Liver (tissue), 3 donors: ENCODE measurements around the gene LYVE1.

Experiments
- ATF3 ChIP-seq: IDR thresholded peaks from 2 replicates; pipeline ENCODE4 v1.6.1; 2016; ENCODE audit warnings: antibody characterized with exemption
- CTCF ChIP-seq: fragments of 150-350 bp; IDR thresholded peaks from 2 replicates; pipeline ENCODE4 v1.5.1; 2017; ENCODE audit warnings: improper control_type of control experiment, low read depth, low read length; ENCODE audit not compliant: missing input control
- HNF4G ChIP-seq: IDR thresholded peaks from 2 replicates; pipeline ENCODE4 v1.6.1; 2016; ENCODE audit warnings: antibody characterized with exemption
- JUND ChIP-seq, 2 donors: IDR thresholded peaks; 2 replicates each; pipeline ENCODE4 v1.6.1; 2016; ENCODE audit warnings: antibody characterized with exemption in 2 of 2
- MAX ChIP-seq: IDR thresholded peaks from 2 replicates; pipeline ENCODE4 v1.6.1; 2016; ENCODE audit warnings: antibody characterized with exemption
- RAD21 ChIP-seq, 2 donors: IDR thresholded peaks; 2 replicates each; pipeline ENCODE4 v1.6.1; 2016; ENCODE audit warnings: antibody characterized with exemption in 2 of 2, mild to moderate bottlenecking in 2 of 2
- SP1 ChIP-seq: IDR thresholded peaks from 2 replicates; pipeline ENCODE4 v1.6.1; 2018; ENCODE audit warnings: antibody characterized with exemption, mild to moderate bottlenecking
- YY1 ChIP-seq: IDR thresholded peaks from 2 replicates; pipeline ENCODE4 v1.6.1; 2016; ENCODE audit warnings: antibody characterized with exemption, mild to moderate bottlenecking
- ZBTB33 ChIP-seq: IDR thresholded peaks from 2 replicates; pipeline ENCODE4 v1.6.1; 2016; ENCODE audit warnings: antibody characterized with exemption
- donor health status: healthy.
- donor health status: healthy.

GRCh38 chr11:10599388-10600175 is 31.1 kb upstream of the LYVE1 start:
- TF ChIP-seq RAD21 (IDR thresholded peaks at IDR 0.05) (no peak), YY1 (no peak), CTCF (no peak), ATF3 (no peak), ZBTB33 (no peak), SP1 (no peak), MAX (no peak), JUND (IDR thresholded peaks at IDR 0.05) (no peak), HNF4G (no peak)
